ENCODE results near the gene SSBP3.

SSBP3 gene

DNA sequence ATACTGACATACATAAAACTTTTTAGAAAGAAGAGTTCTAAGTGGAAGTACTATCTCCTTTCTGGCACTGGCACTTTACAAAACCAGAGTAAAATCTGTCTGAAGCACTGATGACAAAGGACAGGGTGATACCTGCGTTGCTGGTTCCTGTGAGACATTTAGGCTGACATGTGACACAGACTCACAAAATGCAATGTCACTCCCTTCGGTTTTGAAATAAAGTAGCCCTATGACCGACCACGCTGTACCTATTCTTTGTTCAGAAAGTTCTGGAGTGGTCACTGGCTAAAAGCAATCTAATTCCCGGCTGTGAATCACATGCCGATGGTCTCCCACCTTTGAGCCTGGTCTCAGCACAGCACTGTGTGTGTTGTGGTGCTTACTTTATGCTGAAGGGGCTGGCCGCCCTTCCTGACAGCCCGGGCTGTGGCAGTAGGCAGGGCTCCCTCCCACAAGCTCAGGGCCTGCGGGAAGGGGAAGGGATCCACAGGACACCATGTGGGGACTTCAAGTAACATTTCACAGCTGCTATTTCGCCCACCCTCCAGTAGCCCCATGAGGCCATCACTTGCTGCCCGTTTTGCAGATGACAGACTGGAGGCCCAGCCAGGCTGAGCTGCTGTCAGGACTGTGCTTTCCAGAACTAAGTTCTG lies 158.2 kb downstream of the SSBP3 start:
- TF ChIP-seq, protein P1, sequence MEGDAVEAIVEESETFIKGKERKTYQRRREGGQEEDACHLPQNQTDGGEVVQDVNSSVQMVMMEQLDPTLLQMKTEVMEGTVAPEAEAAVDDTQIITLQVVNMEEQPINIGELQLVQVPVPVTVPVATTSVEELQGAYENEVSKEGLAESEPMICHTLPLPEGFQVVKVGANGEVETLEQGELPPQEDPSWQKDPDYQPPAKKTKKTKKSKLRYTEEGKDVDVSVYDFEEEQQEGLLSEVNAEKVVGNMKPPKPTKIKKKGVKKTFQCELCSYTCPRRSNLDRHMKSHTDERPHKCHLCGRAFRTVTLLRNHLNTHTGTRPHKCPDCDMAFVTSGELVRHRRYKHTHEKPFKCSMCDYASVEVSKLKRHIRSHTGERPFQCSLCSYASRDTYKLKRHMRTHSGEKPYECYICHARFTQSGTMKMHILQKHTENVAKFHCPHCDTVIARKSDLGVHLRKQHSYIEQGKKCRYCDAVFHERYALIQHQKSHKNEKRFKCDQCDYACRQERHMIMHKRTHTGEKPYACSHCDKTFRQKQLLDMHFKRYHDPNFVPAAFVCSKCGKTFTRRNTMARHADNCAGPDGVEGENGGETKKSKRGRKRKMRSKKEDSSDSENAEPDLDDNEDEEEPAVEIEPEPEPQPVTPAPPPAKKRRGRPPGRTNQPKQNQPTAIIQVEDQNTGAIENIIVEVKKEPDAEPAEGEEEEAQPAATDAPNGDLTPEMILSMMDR (IDR thresholded peaks at IDR 0.05; ENCODE audit: borderline replicate concordance, control extremely low read depth, extremely low read depth, insufficient read depth, missing control alignments): no peak
- in situ Hi-C loops (cut with MboI; ENCODE audit: low sequenced_read_pairs, unreplicated experiment): no loop called here
- no peak for DNase-seq (ENCODE audit: low spot score)

DNA sequence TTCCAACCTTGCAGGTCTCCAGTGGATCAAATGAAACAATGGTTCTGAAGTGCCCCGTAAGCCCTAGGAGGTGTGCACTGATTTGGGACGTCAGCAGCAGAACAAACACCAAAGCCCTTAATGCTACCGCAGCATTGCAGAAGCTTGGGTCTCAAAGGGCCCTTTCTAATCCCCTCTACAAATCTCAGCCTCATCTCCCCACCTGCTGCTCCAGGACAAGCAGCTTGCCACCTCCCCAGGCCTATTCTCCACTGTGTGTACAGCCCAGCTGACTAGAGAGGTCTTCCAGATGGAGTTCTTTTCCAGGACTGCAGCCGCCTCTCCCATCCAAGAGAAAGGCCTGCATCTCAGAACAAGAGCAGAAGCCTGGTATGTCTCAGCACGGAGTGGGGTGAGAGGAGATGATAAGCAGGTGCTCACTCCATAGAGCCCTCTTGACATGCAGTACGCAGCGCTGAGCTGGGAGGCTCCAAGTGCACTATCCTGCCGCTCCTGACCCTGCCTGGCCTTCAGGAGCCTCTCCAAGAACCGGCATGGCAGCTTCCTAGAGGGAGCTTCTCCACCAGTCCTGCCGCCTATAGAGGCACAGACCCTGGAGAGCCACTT lies 160.0 kb downstream of the SSBP3 start:
- TF ChIP-seq, protein P1 (IDR thresholded peaks at IDR 0.05; ENCODE audit: borderline replicate concordance, control extremely low read depth, extremely low read depth, insufficient read depth, missing control alignments): no peak
- in situ Hi-C loops (cut with MboI; ENCODE audit: low sequenced_read_pairs, unreplicated experiment): no loop called here
- DNase-seq (ENCODE audit: low spot score): no peak

DNA sequence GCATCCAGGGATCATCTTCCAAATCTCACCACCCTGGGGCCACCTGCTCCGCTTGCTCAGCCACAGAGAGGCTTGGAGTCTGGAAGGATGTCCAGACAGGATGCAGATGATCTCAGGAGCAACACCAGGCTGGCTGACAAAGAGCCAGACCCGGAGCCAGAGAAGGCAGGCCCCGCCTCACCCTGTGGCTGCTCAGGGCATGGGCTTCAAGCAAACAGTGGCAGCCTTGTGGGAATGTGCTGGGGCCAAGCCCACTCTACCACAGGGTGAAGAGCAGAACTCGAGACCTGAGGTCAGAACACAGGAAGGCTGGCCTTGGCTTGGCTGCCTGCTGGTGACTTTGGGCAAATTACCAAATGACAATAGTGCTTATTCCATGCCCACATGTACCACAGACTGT lies 160.7 kb downstream of the SSBP3 start:
- DNase-seq (ENCODE audit: low spot score): no peak
- in situ Hi-C loops (cut with MboI; ENCODE audit: low sequenced_read_pairs, unreplicated experiment): no loop called here
- TF ChIP-seq, protein P1 (IDR thresholded peaks at IDR 0.05; ENCODE audit: borderline replicate concordance, control extremely low read depth, extremely low read depth, insufficient read depth, missing control alignments): no peak

DNA sequence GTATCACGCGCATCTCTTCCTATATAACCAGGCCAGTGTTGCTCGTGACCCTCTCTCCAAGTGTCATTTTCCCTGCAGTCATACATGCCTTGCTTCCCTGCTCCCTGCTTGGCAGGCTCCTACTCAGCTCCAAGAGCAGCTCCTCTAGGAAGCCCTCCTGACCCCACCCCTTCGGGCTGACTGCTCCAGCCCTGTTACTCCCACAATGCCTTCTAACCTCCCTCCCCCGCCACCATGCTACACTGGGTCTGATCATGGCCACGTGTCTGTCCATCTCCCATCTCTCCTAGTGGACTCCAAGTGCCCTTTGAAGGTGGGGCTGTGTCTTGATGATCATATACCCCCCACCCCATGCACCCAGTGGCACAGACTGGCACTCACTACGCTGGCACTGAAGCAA lies 161.5 kb downstream of the SSBP3 start:
- DNase-seq (ENCODE audit: low spot score): no peak
- TF ChIP-seq, protein P1 (IDR thresholded peaks at IDR 0.05; ENCODE audit: borderline replicate concordance, control extremely low read depth, extremely low read depth, insufficient read depth, missing control alignments): no peak
- in situ Hi-C loops (cut with MboI; ENCODE audit: low sequenced_read_pairs, unreplicated experiment): no loop called here

DNA sequence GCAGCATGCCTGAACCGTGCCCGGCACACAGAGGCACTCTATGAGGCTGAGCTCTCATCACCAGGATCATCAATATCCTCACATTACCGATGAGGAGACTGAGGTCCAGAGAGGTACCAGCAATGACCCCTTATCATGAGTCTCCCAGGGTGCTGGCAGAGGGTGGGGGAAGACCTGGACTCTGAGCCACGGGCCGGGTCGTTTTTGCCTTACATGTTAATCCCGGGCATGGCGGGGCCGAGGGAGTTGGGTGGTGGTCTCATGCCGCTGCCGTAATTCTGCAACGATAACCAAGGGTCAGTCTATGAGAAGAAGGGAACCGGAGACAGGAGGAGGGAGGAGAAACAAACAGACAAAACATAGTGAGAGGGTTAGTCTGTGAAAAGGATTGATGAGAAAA lies 163.2 kb downstream of the SSBP3 start:
- in situ Hi-C loops (cut with MboI; ENCODE audit: low sequenced_read_pairs, unreplicated experiment): no loop called here
- TF ChIP-seq, protein P1 (IDR thresholded peaks at IDR 0.05; ENCODE audit: borderline replicate concordance, control extremely low read depth, extremely low read depth, insufficient read depth, missing control alignments): no peak

DNA sequence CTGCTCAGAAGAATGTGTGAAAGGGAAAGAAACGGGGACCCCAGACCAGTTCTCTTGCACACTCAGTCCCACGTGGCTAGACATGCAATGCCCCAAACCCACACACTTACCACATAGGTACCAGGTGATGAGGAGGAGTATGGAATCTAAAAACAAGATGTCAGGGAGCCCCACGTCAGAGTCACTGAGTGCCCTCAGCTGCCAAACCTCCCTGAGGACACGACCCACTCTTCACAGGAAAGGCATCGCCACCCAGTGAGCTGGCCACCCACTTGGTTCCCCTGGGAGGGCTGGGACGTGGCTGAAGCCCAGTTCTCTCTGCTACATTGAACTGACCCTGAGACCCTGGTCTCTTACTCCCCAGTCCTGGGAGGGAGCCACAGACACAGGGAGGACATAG lies 164.8 kb downstream of the SSBP3 start:
- TF ChIP-seq, protein P1 (IDR thresholded peaks at IDR 0.05; ENCODE audit: borderline replicate concordance, control extremely low read depth, extremely low read depth, insufficient read depth, missing control alignments): no peak
- in situ Hi-C loops (cut with MboI; ENCODE audit: low sequenced_read_pairs, unreplicated experiment): no loop called here
- DNase-seq (ENCODE audit: low spot score): no peak

More for the DNA sequence above, 163.2 kb downstream of the SSBP3 start:
- no peak for DNase-seq (ENCODE audit: low spot score)

Measured in GM13976 (cell line).